HL-60 (cell line): ENCODE data around the gene TUBGCP2.

Experiments
- DNase-seq, 2 experiments: peaks; one replicate each; pipeline ENCODE4 v3.0.0-alpha.2; 2010 to 2020; ENCODE audit warnings: low read depth in 1 of 2, low spot score in 1 of 2
- H3K27ac ChIP-seq: fragments of 250-450 bp; sonication (Bioruptor Pico); replicated peaks from 2 replicates; pipeline ENCODE4 v1.5.1; 2020; ENCODE audit warnings: mild to moderate bottlenecking, moderate library complexity
- H3K27me3 ChIP-seq: fragments of 250-450 bp; sonication (Bioruptor Pico); 2 replicates; pipeline ENCODE4 v1.5.1; 2021; ENCODE audit warnings: mild to moderate bottlenecking, moderate library complexity; ENCODE audit not compliant: insufficient read depth, poor library complexity, severe bottlenecking
- H3K4me3 ChIP-seq: replicated peaks from 2 replicates; pipeline ENCODE4 v1.5.1; 2011; ENCODE audit warnings: mild to moderate bottlenecking, control low read depth, low read length; ENCODE audit not compliant: insufficient read depth
- GABPA ChIP-seq: IDR thresholded peaks from 2 replicates; pipeline ENCODE4 v1.6.1; 2012; ENCODE audit warnings: low read depth
- POLR2AphosphoS5 ChIP-seq: IDR thresholded peaks from 2 replicates; pipeline ENCODE4 v1.6.1; 2012; ENCODE audit warnings: low read depth
- SPI1 ChIP-seq: IDR thresholded peaks from 2 replicates; pipeline ENCODE4 v1.6.1; 2012; ENCODE audit warnings: low read depth, mild to moderate bottlenecking, borderline replicate concordance
- TF ChIP-seq, protein P1 (sequence below): IDR thresholded peaks from 2 replicates; pipeline ENCODE4 v1.6.1; 2012; ENCODE audit warnings: low read depth; ENCODE audit not compliant: insufficient replicate concordance
- TF ChIP-seq, protein P2 (sequence below): IDR thresholded peaks from one replicate; pipeline ENCODE4 v1.5.1; 2011; ENCODE audit warnings: low read length, control low read depth, inconsistent platforms; ENCODE audit not compliant: insufficient read depth

TUBGCP2 gene

GRCh38 chr10:133282846-133283390 is 25.8 kb downstream of the TUBGCP2 start:
- DNase-seq = no peak
- no peaks in the 10 kb centered on the region for H3K27me3 ChIP-seq
- no peak overlapping the region for H3K4me3 ChIP-seq
- TF ChIP-seq SPI1 (no peak), GABPA (no peak), POLR2AphosphoS5 (no peak)
- TF ChIP-seq, protein P1, sequence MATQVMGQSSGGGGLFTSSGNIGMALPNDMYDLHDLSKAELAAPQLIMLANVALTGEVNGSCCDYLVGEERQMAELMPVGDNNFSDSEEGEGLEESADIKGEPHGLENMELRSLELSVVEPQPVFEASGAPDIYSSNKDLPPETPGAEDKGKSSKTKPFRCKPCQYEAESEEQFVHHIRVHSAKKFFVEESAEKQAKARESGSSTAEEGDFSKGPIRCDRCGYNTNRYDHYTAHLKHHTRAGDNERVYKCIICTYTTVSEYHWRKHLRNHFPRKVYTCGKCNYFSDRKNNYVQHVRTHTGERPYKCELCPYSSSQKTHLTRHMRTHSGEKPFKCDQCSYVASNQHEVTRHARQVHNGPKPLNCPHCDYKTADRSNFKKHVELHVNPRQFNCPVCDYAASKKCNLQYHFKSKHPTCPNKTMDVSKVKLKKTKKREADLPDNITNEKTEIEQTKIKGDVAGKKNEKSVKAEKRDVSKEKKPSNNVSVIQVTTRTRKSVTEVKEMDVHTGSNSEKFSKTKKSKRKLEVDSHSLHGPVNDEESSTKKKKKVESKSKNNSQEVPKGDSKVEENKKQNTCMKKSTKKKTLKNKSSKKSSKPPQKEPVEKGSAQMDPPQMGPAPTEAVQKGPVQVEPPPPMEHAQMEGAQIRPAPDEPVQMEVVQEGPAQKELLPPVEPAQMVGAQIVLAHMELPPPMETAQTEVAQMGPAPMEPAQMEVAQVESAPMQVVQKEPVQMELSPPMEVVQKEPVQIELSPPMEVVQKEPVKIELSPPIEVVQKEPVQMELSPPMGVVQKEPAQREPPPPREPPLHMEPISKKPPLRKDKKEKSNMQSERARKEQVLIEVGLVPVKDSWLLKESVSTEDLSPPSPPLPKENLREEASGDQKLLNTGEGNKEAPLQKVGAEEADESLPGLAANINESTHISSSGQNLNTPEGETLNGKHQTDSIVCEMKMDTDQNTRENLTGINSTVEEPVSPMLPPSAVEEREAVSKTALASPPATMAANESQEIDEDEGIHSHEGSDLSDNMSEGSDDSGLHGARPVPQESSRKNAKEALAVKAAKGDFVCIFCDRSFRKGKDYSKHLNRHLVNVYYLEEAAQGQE = no peak
- H3K27ac ChIP-seq = no peak overlapping the region

- Histone ChIP-seq H3K27me3 (no peaks in the 10 kb centered on the region), H3K27ac (no peak overlapping the region), H3K4me3 (no peak overlapping the region)
- no peak for DNase-seq
- TF ChIP-seq SPI1 (no peak), POLR2AphosphoS5 (no peak), GABPA (no peak)
- TF ChIP-seq, protein P2, sequence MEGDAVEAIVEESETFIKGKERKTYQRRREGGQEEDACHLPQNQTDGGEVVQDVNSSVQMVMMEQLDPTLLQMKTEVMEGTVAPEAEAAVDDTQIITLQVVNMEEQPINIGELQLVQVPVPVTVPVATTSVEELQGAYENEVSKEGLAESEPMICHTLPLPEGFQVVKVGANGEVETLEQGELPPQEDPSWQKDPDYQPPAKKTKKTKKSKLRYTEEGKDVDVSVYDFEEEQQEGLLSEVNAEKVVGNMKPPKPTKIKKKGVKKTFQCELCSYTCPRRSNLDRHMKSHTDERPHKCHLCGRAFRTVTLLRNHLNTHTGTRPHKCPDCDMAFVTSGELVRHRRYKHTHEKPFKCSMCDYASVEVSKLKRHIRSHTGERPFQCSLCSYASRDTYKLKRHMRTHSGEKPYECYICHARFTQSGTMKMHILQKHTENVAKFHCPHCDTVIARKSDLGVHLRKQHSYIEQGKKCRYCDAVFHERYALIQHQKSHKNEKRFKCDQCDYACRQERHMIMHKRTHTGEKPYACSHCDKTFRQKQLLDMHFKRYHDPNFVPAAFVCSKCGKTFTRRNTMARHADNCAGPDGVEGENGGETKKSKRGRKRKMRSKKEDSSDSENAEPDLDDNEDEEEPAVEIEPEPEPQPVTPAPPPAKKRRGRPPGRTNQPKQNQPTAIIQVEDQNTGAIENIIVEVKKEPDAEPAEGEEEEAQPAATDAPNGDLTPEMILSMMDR = no peak
- TF ChIP-seq, protein P1 = no peak
Observed at GRCh38 chr10:133281628-133282372, 26.9 kb downstream of the TUBGCP2 start.

GRCh38 chr10:133281084-133281483 is 27.6 kb downstream of the TUBGCP2 start:
- H3K27ac ChIP-seq = 0 out of 2 replicates have a peak overlapping the region, but pooled peaks have one; percentile 26
- DNase-seq = no peak
- TF ChIP-seq SPI1 (no peak), GABPA (no peak), POLR2AphosphoS5 (no peak)
- TF ChIP-seq, protein P2 = no peak
- TF ChIP-seq, protein P1 = no peak
- no peak overlapping the region for H3K4me3 ChIP-seq
- H3K27me3 ChIP-seq = no peaks in the 10 kb centered on the region
